ENCODE data around the gene SMARCB1. TPM values are rescaled to one million over a fixed set of nuclear protein-coding genes. Genes with fewer than 3 reads are reported as not detected.

SMARCB1 gene
- total RNA-seq, 1 donor from 2014 or later: 25.7 TPM

GRCh38 chr22:23760056-23760455 lies 26.7 kb upstream of the SMARCB1 start:
- no peak for ATAC-seq
- DNase-seq (ENCODE audit: low spot score): no peak

- DNase-seq (ENCODE audit: low spot score) (no peak), ATAC-seq (no peak)
Observed at GRCh38 chr22:23762842-23763578, 23.8 kb upstream of the SMARCB1 start, which contains the start of gene C22orf15. C22orf15 (plus strand) TSS chr22:23762990; CDS start chr22:23763307, 317 bp downstream.

- DNase-seq (ENCODE audit: low spot score) (no peak), ATAC-seq (no peak)
Observed at GRCh38 chr22:23763579-23763945, 23.2 kb upstream of the SMARCB1 start.

- no peak for DNase-seq (ENCODE audit: low spot score)
- ATAC-seq: no peak
Observed at GRCh38 chr22:23763954-23764353, 22.8 kb upstream of the SMARCB1 start.

GRCh38 chr22:23764899-23765881 lies 21.6 kb upstream of the SMARCB1 start:
- DNase-seq (ENCODE audit: low spot score) (peak; percentile 90), ATAC-seq (peak; percentile 52)

GRCh38 chr22:23767303-23767672 lies 19.5 kb upstream of the SMARCB1 start:
- DNase-seq (ENCODE audit: low spot score) (no peak), ATAC-seq (no peak)

GRCh38 chr22:23767673-23768548 lies 18.9 kb upstream of the SMARCB1 start, which contains the start of gene CHCHD10:
CHCHD10 (minus strand) TSS chr22:23767972; CDS start chr22:23767874, 98 bp downstream.
- DNase-seq (ENCODE audit: low spot score): peak; percentile 91
- ATAC-seq: peak; percentile 77

- no peak for ATAC-seq
- DNase-seq (ENCODE audit: low spot score): no peak
Observed at GRCh38 chr22:23769321-23769965, 17.3 kb upstream of the SMARCB1 start.

GRCh38 chr22:23772315-23772648 lies 14.5 kb upstream of the SMARCB1 start:
- ATAC-seq (no peak), DNase-seq (ENCODE audit: low spot score) (no peak)

- DNase-seq (ENCODE audit: low spot score) (peak; percentile 59), ATAC-seq (peak; percentile 35)
Observed at GRCh38 chr22:23772649-23773473, 13.9 kb upstream of the SMARCB1 start, which contains the start of gene MMP11. MMP11 (plus strand) TSS chr22:23772849; CDS start chr22:23772871, 22 bp downstream.

GRCh38 chr22:23773483-23774113 lies 13.2 kb upstream of the SMARCB1 start:
- DNase-seq (ENCODE audit: low spot score) (no peak), ATAC-seq (no peak)

- DNase-seq (ENCODE audit: low spot score): no peak
- no peak for ATAC-seq
Observed at GRCh38 chr22:23774114-23774921, 12.4 kb upstream of the SMARCB1 start.

- DNase-seq (ENCODE audit: low spot score): no peak
- no peak for ATAC-seq
Observed at GRCh38 chr22:23774922-23775436, 11.8 kb upstream of the SMARCB1 start.

- no peak for DNase-seq (ENCODE audit: low spot score)
- ATAC-seq: peak; percentile 23
Observed at GRCh38 chr22:23775779-23776375, 10.9 kb upstream of the SMARCB1 start.

GRCh38 chr22:23777776-23778576 lies 8.8 kb upstream of the SMARCB1 start:
- no peak for ATAC-seq
- no peak for DNase-seq (ENCODE audit: low spot score)

- DNase-seq (ENCODE audit: low spot score) (no peak), ATAC-seq (peak; percentile 35)
Observed at GRCh38 chr22:23778577-23778900, 8.2 kb upstream of the SMARCB1 start.

- ATAC-seq (no peak), DNase-seq (ENCODE audit: low spot score) (no peak)
Observed at GRCh38 chr22:23779083-23779482, 7.7 kb upstream of the SMARCB1 start.

All from left lobe of liver (tissue), 2 donors.